Measurements from ENCODE around the gene PXDC1. TPM values are rescaled to one million over a fixed set of nuclear protein-coding genes. Genes with fewer than 3 reads are reported as not detected.
"Not testable (repeated sequence)": the region's sequence is repeated elsewhere in the genome, so short reads cannot be mapped to it uniquely, and the experiment has no call there.

The PXDC1 gene
- total RNA-seq, 1 donor from 2014 or later, result 7.2 TPM

GRCh38 chr6:3782876-3783832 is 31.6 kb upstream of the PXDC1 start:
- ATAC-seq, result no peak

GRCh38 chr6:3781504-3781903 is 30.0 kb upstream of the PXDC1 start:
- ATAC-seq, result no peak

GRCh38 chr6:3779574-3779849 is 28.0 kb upstream of the PXDC1 start:
- ATAC-seq, result no peak

GRCh38 chr6:3778701-3779573 is 27.4 kb upstream of the PXDC1 start:
- peak; percentile 60 for ATAC-seq

- no peak for ATAC-seq
Observed at GRCh38 chr6:3777730-3778461, 26.4 kb upstream of the PXDC1 start.

- peak; percentile 19 for ATAC-seq
Observed at GRCh38 chr6:3776881-3777507, 25.5 kb upstream of the PXDC1 start.

GRCh38 chr6:3775847-3776246 is 24.3 kb upstream of the PXDC1 start:
- ATAC-seq, result no peak

GRCh38 chr6:3775386-3775785 is 23.9 kb upstream of the PXDC1 start:
- ATAC-seq, result no peak

- no peak for ATAC-seq
Observed at GRCh38 chr6:3773678-3774298, 22.3 kb upstream of the PXDC1 start.

GRCh38 chr6:3772127-3772999 is 20.9 kb upstream of the PXDC1 start:
- not testable (repeated sequence) for ATAC-seq

GRCh38 chr6:3771407-3772011 is 20.0 kb upstream of the PXDC1 start:
- no peak for ATAC-seq

GRCh38 chr6:3770023-3770720 is 18.7 kb upstream of the PXDC1 start:
- ATAC-seq, result no peak

- no peak for ATAC-seq
Observed at GRCh38 chr6:3769610-3770009, 18.1 kb upstream of the PXDC1 start.

GRCh38 chr6:3768502-3768901 is 17.0 kb upstream of the PXDC1 start:
- no peak for ATAC-seq

GRCh38 chr6:3767483-3767882 is 16.0 kb upstream of the PXDC1 start:
- not testable (repeated sequence) for ATAC-seq

GRCh38 chr6:3766214-3766613 is 14.7 kb upstream of the PXDC1 start:
- ATAC-seq, result peak; percentile 48

- ATAC-seq, result no peak
Observed at GRCh38 chr6:3765415-3765814, 13.9 kb upstream of the PXDC1 start.

GRCh38 chr6:3764516-3765335 is 13.2 kb upstream of the PXDC1 start:
- ATAC-seq, result no peak

- ATAC-seq, result no peak
Observed at GRCh38 chr6:3762852-3763251, 11.3 kb upstream of the PXDC1 start.

All from esophagus mucosa (tissue), 1 donor.